Activated T-helper 1 cell treated with anti-CD3 and anti-CD28 coated beads, Interleukin-12 subunit alpha, Interleukin-12 subunit beta, Interleukin-2, Interleukin-4 antibody, amounts not matched to agents 30 ng/mL and 10 ng/mL and 1 ng/mL, durations not matched to agents 14 hours and 24 hours and 36 hours (primary cell): ENCODE data around the gene C15orf39. TPM values are rescaled to one million over a fixed set of nuclear protein-coding genes. Genes with fewer than 3 reads are reported as not detected.

Source experiments
- DNase-seq: peaks from one replicate; pipeline ENCODE4 v3.0.0; 2021; ENCODE audit warnings: low spot score
- H3K27ac Mint-ChIP-seq: one replicate; pipeline ENCODE4 v1.8.0; 2021; ENCODE audit warnings: mild to moderate bottlenecking, mixed read lengths
- H3K27me3 Mint-ChIP-seq: one replicate; pipeline ENCODE4 v1.8.0; 2022; ENCODE audit warnings: mild to moderate bottlenecking, moderate library complexity, mixed read lengths; ENCODE audit not compliant: insufficient read depth
- H3K36me3 Mint-ChIP-seq: one replicate; pipeline ENCODE4 v1.8.0; 2021; ENCODE audit warnings: low read depth, mixed read lengths
- H3K4me1 Mint-ChIP-seq: one replicate; pipeline ENCODE4 v1.8.0; 2021; ENCODE audit warnings: low read depth, mixed read lengths
- H3K4me3 Mint-ChIP-seq: one replicate; pipeline ENCODE4 v1.8.0; 2021; ENCODE audit warnings: mild to moderate bottlenecking, moderate library complexity, mixed read lengths
- H3K9me3 Mint-ChIP-seq: one replicate; pipeline ENCODE4 v1.8.0; 2021; ENCODE audit warnings: mixed read lengths
- intact Hi-C: fragments of 100-400 bp; cut with micrococcal nuclease; formaldehyde crosslinking; loops from one replicate; pipeline ENCODE4 v1.15.1; 2024
- total RNA-seq: library from RNA; stranded (reverse); gene quantifications from 2 replicates; pipeline ENCODE4 v1.2.3, GENCODE V29; 2022

Gene C15orf39
- total RNA-seq, 1 donor from 2014 or later: 46.1 TPM

DNA sequence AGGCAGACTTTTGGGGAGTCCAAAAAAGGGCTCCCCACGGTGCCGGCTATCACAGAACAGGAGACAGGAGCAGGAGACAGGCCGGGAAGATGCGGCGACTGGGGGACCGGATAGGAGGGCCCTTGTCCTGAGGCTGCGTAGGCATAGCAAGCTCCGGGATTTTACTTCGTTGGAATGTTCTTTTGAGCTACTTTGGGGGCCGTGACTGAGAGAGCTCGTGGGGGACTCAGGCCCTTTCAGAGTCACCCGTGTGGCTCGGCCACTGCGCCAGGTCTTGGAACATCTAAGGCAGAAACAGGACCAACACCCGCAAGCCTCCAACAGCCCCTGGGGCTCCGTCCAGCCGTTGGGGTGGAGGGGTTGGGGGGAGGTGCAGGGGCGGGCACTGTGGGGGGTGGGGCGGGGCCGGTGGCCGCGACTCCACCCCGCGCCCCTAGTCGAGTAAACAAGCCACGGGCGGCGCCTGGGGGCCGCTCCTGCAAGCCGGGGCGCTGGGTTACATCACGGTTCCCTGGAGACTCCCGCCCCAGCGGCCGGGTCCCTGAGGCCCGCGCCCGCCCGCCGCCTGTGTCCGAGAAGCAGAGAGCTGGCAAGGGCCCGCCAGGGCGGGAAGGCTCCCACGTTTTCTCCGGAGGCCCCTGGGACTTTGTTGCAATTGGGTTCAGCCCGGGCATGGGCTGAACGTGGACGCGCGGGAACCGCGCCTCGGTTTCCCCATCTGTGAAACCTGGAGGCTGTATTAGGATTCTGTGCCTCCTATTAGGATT lies 23.3 kb upstream of the C15orf39 start:
- H3K36me3 Mint-ChIP-seq: no peaks in the 10 kb centered on the region
- intact Hi-C loops: loop anchor here (2.0 kb wide), 1 partner anchor 22 kb away; the partner anchor contains the start of gene C15orf39
- H3K4me3 Mint-ChIP-seq: no peak overlapping the region
- peak overlapping the region; percentile 58 for H3K27ac Mint-ChIP-seq
- peaks cover 38% of the 10 kb centered on the region for H3K4me1 Mint-ChIP-seq
- H3K27me3 Mint-ChIP-seq: peaks cover 39% of the 10 kb centered on the region
- no peak for DNase-seq
- H3K9me3 Mint-ChIP-seq: no peaks in the 10 kb centered on the region

DNA sequence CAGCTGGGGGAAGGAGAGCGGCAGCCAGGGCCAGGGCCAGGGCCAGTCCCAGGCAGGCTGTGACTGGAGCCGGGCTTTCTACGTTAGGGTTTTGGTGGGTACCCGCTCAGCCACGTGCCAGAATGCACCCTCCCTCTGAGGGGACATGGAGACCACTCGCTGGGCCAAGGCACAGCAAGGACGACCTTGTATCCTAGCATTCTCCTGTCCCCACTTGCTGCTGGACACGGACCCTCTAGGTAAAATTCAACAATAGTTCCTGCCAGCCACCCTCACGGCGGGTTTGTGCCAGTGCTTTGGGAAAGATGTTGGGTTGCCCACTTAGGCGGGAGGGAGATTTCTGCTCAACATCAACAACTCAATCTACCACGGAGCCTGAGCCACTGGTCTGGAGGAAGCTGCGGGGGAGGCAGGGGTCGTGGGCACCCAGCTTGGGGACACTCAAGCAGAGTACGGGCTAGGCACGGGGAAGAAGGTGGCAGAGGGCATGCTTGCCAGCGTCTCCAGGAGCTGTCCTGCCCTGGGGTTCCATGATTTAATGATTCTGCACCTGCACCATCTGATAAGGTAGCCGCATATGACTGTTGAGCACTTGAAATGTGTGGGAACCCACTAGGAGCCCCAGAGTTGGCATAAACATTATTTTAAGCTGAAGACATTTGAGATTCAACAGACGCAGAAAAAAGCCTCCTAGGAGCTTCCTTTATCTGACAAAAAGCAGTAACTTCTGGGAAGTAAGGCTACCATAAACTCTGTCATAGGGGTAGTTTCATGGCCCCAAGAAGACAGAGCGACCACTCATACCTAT lies 22.5 kb upstream of the C15orf39 start:
- no peaks in the 10 kb centered on the region for H3K36me3 Mint-ChIP-seq
- no peaks in the 10 kb centered on the region for H3K9me3 Mint-ChIP-seq
- no peak for DNase-seq
- H3K4me3 Mint-ChIP-seq: no peak overlapping the region
- intact Hi-C loops: loop anchor here (2.0 kb wide), 1 partner anchor 22 kb away; the partner anchor contains the start of gene C15orf39
- H3K27ac Mint-ChIP-seq: no peak overlapping the region
- peaks cover 42% of the 10 kb centered on the region for H3K27me3 Mint-ChIP-seq
- peaks cover 38% of the 10 kb centered on the region for H3K4me1 Mint-ChIP-seq

DNA sequence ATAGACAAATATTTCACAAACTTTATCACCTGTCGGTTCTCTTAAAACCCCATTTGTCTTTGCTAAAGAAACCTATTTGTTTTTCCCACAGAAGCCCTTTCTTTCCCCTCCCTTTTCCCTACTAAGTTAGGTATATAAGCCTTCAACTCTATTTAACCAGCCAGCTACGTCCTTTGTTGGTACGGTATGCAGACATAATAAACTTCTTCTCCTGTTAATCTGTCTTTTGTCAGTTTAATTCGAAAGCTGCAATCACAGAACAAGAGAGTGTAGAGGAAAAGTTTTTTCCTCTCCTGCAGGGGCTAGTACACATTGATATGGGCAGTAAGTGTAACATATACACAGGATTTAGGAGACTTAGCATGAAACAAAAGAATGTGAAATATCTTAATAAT lies 21.9 kb upstream of the C15orf39 start:
- H3K9me3 Mint-ChIP-seq: no peaks in the 10 kb centered on the region
- intact Hi-C loops: loop anchor here (2.0 kb wide), 1 partner anchor 21 kb away; the partner anchor contains the start of gene C15orf39
- peaks cover 38% of the 10 kb centered on the region for H3K4me1 Mint-ChIP-seq
- no peak for DNase-seq
- H3K4me3 Mint-ChIP-seq: no peak overlapping the region
- H3K36me3 Mint-ChIP-seq: no peaks in the 10 kb centered on the region
- peaks cover 42% of the 10 kb centered on the region for H3K27me3 Mint-ChIP-seq
- H3K27ac Mint-ChIP-seq: no peak overlapping the region

DNA sequence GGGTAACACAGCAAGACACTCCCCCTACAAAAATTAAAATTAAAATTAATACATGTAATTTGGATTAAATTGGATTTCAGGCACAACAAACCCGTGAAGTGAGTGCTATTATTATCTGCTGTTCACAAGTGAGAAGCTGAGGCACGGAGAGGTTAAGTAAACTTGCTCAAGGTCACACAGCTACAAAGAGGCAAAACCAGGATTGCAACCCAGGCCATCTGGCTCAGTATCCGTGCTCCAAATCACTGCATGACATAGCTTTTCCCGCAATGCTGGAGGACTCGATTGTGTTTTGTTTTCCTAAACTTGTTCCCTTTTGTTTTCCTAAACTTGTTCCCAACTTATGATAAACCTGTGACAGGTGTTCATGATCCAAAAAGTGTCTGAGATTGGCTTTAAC lies 19.9 kb upstream of the C15orf39 start:
- H3K4me1 Mint-ChIP-seq: peaks cover 32% of the 10 kb centered on the region
- no peak overlapping the region for H3K27ac Mint-ChIP-seq
- no peak for DNase-seq
- no peak overlapping the region for H3K4me3 Mint-ChIP-seq
- intact Hi-C loops: no loop called here
- no peaks in the 10 kb centered on the region for H3K36me3 Mint-ChIP-seq
- peaks cover 42% of the 10 kb centered on the region for H3K27me3 Mint-ChIP-seq
- no peaks in the 10 kb centered on the region for H3K9me3 Mint-ChIP-seq

DNA sequence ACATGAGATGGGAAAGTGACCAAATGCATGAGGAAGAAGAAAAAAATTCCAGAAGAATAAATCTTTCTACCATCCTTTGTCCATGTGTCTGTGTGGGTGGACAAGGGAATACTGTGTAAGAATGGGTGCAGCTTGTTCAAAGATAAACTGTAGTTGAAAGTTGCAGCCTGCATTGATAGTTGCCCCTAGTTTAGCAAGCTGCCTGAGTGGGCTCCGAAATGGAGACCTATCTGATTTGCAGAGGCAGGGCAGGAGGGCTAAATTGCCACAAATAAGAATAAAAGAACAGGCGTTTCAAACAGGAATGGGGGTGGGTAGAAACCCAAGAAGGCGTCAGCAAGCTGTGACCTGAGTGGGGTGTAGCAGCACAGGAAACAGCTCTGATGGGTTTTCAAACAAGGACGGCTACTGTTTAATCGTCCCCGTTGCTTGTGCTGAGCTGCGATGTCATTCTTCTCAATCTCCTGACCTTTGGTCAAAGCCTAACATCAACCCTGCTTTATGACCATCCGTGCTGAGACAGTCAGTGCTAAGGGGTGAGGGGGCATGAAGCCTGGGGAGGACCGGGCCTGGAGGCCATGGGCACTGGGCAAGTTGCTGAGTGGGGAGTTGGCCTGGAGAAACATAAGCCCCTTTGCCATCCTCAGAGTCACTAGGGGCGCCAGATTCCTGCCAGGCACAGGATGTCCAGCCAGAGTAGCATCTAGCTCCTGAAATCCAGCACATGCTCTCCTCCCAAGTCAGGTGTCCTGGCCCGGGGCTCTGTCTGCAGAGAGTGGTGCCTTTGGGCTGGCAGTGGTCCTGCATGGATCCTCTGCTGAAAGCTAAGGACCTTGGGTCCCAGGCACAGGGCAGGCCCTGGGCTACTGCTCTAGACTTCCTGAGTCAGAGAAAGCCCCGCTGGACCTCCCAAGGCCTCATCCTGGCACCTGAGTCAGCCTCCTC lies 19.2 kb upstream of the C15orf39 start:
- Mint-ChIP-seq H3K36me3 (no peaks in the 10 kb centered on the region), H3K9me3 (no peaks in the 10 kb centered on the region), H3K4me3 (no peak overlapping the region), H3K4me1 (peaks cover 25% of the 10 kb centered on the region), H3K27me3 (peaks cover 36% of the 10 kb centered on the region), H3K27ac (no peak overlapping the region)
- no peak for DNase-seq
- intact Hi-C loops: no loop called here

DNA sequence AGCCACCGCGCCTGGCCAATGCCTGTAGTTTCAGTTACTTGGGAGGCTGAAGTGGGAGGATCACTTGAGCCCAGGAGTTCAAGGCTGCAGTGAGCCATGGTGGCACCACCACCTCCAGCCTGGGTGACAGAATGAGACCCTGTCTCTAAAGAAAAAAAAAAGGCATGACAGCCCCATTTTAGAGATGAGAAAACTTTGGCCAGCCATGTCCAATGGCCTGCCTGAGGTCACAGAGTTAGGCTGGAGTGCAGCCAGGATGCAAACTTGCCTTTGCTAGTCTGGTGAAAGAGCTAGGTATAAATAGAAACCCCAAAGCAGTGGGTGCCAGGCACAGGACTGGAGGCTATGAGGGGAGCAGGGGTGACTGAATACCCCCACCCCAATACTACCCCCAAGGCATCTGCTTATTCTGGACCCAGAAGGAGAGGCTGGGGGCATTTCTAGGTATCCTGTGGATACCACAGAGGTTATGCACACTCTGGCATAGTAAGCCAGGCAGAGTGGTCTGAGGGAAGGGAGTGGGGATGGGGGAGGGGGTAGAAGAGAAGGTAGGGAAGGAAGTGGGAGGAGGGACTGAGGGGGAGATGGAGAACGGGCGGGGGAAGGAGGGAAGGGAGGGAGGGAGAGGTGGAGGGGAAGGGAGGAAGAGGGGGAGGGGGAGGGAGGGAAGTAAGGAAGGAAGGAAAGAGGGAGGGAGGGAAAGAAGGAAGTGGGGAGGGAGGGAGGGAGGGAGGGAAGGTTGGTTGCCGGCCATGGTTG lies 16.2 kb upstream of the C15orf39 start:
- DNase-seq: no peak
- Mint-ChIP-seq H3K36me3 (no peaks in the 10 kb centered on the region), H3K27ac (no peak overlapping the region), H3K9me3 (no peaks in the 10 kb centered on the region), H3K4me1 (peaks cover 11% of the 10 kb centered on the region), H3K27me3 (peaks cover 20% of the 10 kb centered on the region), H3K4me3 (no peak overlapping the region)
- intact Hi-C loops: no loop called here

DNA sequence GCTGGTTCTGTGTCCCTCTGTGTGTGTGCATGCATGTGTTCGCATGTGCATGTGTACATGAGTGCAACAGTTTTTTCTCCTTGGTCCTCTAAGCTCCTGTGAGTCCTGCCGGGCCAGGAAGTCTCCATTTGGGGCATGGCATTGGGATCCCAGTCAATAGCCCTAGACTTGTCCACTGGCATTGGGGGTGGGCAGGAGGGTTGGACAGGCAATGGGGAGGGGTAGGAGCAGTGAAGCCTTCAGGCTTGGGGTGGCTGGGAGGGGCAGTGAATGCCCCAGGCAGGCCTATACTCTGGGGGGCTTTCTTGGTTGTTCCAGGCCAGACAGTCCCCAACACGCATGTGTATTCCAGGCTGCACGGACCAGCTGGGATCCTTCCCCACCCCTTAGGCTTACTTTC lies 15.6 kb upstream of the C15orf39 start:
- DNase-seq: no peak
- intact Hi-C loops: no loop called here
- H3K27me3 Mint-ChIP-seq: peaks cover 14% of the 10 kb centered on the region
- no peak overlapping the region for H3K27ac Mint-ChIP-seq
- peaks cover 11% of the 10 kb centered on the region for H3K4me1 Mint-ChIP-seq
- H3K4me3 Mint-ChIP-seq: no peak overlapping the region
- H3K36me3 Mint-ChIP-seq: no peaks in the 10 kb centered on the region
- no peaks in the 10 kb centered on the region for H3K9me3 Mint-ChIP-seq

DNA sequence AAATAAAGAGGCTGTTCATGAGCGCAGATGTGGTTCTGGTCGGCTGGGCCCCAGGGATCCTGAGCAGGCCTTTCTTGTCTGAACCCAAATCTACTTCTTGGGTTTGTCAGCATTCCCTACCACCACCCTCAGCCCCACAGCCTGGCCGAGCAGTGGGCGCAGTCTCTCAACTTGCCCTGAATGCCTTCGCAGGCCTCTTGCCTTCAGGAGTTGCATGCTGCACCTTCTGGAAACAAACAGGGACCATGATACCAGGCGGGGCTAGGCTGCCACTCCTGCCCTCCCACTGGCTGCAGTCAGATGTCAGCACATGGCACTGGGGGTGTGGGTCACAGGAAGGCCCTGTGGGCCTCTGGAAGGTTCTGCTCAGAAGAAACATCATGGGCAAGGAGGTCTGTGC lies 13.2 kb upstream of the C15orf39 start:
- peaks cover 10% of the 10 kb centered on the region for H3K27me3 Mint-ChIP-seq
- intact Hi-C loops: no loop called here
- H3K4me1 Mint-ChIP-seq: peaks cover 4% of the 10 kb centered on the region
- H3K27ac Mint-ChIP-seq: no peak overlapping the region
- no peak overlapping the region for H3K4me3 Mint-ChIP-seq
- DNase-seq: no peak
- H3K9me3 Mint-ChIP-seq: no peaks in the 10 kb centered on the region
- H3K36me3 Mint-ChIP-seq: no peaks in the 10 kb centered on the region

DNA sequence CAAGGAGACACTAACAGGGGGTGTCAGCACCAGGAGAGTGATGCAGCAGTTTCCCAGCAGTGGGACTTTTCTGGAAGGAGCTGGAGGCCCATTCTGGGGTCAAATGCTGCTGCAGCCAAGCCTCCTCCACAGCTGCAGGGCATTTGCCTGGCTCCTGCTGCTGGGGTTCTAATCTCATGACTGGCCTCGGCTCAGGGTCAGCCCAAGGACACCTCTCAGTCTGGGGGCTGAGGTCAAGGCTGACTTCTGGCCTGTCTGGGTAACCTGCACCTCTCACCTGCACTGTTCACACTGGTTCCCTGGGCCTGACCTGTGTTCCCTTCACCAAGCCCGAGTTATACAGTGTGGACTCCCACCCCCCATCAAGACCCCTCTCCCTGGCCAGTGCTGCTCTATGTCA lies 10.4 kb upstream of the C15orf39 start:
- Mint-ChIP-seq H3K27ac (no peak overlapping the region), H3K27me3 (peaks cover 15% of the 10 kb centered on the region), H3K4me3 (no peak overlapping the region), H3K4me1 (peaks cover 10% of the 10 kb centered on the region), H3K9me3 (no peaks in the 10 kb centered on the region), H3K36me3 (no peaks in the 10 kb centered on the region)
- intact Hi-C loops: no loop called here
- no peak for DNase-seq

DNA sequence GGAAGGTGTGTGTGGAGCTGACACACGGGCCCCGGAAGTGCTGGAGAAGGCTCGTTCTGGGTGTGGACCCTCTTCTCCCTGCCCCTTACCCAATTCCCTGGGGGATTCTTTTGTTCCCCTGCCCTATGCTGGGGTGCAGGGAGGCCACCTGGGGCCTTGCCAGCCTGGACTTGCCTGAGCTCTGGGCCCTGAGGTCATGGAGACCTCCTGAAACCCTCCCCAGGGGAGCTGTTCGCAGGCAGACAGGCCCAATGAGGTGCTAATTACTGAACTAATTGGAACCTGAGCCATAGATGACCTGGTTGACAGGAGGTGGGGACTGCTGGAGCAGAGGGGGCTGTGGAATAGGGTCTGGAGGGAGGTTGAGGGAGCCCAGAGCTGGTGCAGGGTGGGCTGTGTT lies 9.4 kb upstream of the C15orf39 start:
- no peak overlapping the region for H3K27ac Mint-ChIP-seq
- DNase-seq: no peak
- intact Hi-C loops: no loop called here
- no peaks in the 10 kb centered on the region for H3K9me3 Mint-ChIP-seq
- peaks cover 8% of the 10 kb centered on the region for H3K4me1 Mint-ChIP-seq
- H3K36me3 Mint-ChIP-seq: no peaks in the 10 kb centered on the region
- peaks cover 17% of the 10 kb centered on the region for H3K27me3 Mint-ChIP-seq
- no peak overlapping the region for H3K4me3 Mint-ChIP-seq

DNA sequence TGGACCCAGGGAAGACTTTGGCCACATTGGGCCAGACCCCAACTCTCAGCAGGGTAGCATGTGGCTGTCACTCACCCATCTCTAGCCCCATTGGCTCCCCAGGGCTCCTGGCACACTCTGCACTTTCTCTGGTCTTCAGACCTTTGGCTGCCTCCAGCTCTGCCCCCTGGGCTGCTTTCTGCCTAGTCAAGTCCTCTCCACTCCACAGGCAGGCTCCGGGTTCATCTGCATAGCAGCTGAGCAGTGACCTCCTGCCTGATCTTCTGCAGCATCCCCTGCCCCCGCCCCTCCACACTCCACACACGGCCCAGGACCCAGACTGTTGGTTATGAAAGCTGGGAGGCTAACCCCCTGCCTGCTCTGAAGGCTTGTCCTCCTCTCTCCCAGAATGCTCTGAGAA lies 8.4 kb upstream of the C15orf39 start:
- DNase-seq: no peak
- intact Hi-C loops: no loop called here
- H3K27ac Mint-ChIP-seq: no peak overlapping the region
- no peak overlapping the region for H3K4me3 Mint-ChIP-seq
- peaks cover 12% of the 10 kb centered on the region for H3K4me1 Mint-ChIP-seq
- H3K9me3 Mint-ChIP-seq: no peaks in the 10 kb centered on the region
- peaks cover 17% of the 10 kb centered on the region for H3K27me3 Mint-ChIP-seq
- H3K36me3 Mint-ChIP-seq: no peaks in the 10 kb centered on the region

DNA sequence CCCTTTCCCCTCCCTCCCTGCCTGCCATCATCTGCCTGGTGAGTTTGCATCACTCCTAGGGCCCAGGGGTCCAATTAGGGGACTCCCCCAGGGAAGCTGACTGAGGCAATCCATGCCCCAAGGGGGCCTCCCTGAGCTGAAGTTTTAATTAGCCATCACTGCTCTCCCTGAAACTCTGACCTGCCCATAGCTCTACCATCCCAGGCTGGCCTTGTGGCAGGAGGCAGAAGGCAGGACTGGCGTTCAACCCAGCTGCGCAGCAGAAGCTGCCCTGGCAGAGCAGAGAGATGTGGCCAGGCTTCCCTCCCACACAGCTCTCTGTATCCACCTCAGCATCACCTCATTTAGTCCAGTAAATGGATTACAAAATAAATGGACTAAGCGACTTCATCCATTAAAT lies 7.7 kb upstream of the C15orf39 start:
- no peak overlapping the region for H3K27ac Mint-ChIP-seq
- H3K27me3 Mint-ChIP-seq: peaks cover 17% of the 10 kb centered on the region
- H3K4me1 Mint-ChIP-seq: peaks cover 19% of the 10 kb centered on the region
- H3K36me3 Mint-ChIP-seq: no peaks in the 10 kb centered on the region
- no peak for DNase-seq
- H3K9me3 Mint-ChIP-seq: no peaks in the 10 kb centered on the region
- intact Hi-C loops: no loop called here
- H3K4me3 Mint-ChIP-seq: no peak overlapping the region
